Activated CD4-positive, alpha-beta T cell treated with anti-CD3 and anti-CD28 coated beads, Interleukin-2, amount 50 U/mL, for 1 hour (primary cell): ENCODE data around the gene EFNA5.
"Not testable (repeated sequence)": the region's sequence is repeated elsewhere in the genome, so short reads cannot be mapped to it uniquely, and the experiment has no call there.

Source experiments
- DNase-seq: peaks from one replicate; pipeline ENCODE4 v3.0.0-alpha.2; 2020

EFNA5 gene

DNA sequence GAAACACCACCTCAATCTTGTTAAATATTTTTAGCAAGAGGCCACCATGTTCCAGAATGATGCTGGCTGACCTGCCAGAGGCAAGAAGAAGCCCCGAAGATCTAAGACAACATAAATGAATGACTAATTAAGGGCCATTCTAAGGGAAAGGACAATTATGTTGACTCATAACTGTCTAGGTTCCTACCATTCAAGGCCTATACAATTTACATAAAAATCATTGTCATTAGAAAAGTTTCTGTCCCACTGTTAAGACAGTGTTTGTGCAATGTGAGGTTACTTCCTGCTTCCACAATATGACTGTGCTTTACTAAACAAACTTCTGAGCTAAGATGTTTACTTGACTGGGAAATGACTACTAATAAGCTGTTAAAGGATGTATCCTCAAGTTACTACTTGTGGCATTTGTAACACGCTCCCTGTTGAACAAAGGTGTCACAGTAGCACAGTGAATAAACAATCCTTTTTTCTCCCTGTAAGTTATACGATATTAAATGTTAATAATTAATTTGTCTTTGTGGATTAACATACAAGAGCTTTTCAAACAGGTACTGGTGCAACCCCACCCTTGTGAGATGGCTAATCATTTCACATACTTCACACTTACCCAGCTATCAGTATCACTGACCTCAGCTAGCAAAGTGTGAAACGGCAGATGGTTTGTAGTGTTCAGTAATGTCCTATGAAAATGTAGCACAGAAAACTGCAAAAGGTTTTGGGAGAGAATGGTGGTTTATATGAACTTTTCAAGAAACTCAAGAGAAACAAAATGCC, 195.8 kb downstream of the EFNA5 start:
- DNase-seq, result no peak

DNA sequence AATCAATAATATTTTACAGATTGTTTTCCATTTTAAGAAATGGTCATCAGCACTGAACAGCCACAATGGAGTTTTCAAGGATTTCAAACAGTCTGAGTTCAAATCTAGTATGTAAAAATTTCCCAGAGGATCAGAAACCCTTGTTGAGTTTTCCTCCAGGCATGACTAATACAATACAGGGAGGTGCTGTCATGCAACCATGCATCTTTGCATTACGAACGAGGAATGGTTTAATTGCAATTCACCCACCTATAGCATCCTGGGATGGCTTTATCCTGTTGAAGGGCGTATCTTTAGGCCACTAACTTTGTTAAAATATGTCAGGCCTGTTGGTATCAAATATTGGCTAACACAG, 196.4 kb downstream of the EFNA5 start:
- DNase-seq, result no peak

DNA sequence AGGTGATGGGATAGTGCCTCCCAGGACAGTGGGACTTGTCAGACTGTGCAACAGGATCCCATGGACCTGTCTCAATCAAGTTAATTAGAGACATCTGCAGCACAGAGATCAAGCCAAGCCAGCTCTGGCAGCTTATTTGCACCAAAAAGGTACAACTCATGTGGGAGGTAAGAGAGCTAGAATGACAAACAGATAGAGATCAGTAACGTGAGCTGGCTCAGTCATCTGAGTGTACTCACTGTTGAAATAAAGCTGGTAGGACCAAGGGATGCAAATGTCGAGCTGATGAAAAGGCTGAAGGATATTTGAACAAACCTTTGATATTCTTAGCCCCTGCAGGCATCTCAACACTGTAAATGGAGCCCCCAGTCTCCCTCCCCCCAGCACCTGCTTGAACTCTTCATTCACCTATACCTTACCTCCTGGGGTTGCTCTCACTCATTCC, 198.1 kb downstream of the EFNA5 start:
- DNase-seq, result no peak

- no peak for DNase-seq
These were observed 200.5 kb downstream of the EFNA5 start for GRCh38 chr5:107470295-107470582.

GRCh38 chr5:107469485-107470294, 201.0 kb downstream of the EFNA5 start:
- no peak for DNase-seq

- DNase-seq, result no peak
These were observed 201.7 kb downstream of the EFNA5 start for GRCh38 chr5:107469064-107469463.

DNA sequence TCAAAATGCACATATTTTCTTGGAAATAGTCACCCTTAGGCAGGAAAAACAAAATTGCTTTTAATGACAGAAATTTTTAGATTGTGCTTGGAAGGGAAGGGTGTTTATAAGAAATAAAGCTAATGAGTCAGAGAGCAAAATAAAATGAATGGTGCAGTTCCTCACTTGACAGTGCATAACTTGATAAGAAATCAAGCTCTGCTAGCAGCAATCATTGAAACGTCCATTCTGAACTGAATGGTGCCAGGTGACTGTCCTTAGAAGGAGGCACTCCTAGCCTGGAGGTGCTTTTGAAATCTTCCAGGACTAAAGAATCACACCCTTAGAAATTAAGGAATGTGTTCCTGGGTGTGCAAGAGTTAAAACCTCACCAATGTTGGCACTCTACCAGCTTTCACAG, 202.5 kb downstream of the EFNA5 start:
- no peak for DNase-seq

DNA sequence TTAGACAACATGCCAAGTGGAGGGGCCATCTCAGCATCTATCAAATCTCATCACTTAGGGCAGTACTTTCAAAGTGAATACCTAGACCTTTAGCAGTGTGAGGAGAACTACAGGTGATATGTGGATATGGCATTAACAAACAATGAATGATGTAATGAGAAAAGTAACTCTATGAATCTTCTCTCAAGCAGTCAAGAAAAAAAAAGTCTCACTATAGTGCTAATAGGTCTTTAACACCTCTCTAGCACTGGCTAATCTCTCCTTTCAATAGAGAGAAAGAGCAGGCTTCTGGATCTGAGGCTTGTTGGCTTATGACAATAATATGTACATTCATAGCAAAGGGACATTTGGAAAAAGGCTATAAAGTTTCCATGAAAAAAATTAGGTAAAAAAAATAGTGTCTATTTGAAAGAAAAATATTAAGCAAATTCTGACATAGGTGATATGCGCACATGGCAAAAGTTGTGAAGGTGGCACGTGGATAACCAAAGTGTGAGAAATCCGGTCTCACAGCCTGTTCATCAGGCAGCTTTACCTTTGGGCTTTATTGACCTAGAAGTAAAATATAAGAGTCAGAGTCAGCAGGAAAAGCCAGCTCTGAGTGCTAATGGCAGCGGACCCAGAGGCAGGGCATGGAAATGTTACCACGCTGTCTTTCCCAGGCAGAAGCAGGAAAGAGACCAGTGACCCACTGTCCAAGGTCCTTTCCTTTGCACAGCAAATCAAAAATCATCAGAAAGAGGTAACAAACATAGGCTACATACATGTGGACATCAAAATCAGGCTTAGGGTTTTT, 203.4 kb downstream of the EFNA5 start:
- no peak for DNase-seq

- DNase-seq, result no peak
These were observed 204.4 kb downstream of the EFNA5 start for GRCh38 chr5:107466233-107466769.

- DNase-seq, result no peak
These were observed 205.9 kb downstream of the EFNA5 start for GRCh38 chr5:107464876-107465275.

DNA sequence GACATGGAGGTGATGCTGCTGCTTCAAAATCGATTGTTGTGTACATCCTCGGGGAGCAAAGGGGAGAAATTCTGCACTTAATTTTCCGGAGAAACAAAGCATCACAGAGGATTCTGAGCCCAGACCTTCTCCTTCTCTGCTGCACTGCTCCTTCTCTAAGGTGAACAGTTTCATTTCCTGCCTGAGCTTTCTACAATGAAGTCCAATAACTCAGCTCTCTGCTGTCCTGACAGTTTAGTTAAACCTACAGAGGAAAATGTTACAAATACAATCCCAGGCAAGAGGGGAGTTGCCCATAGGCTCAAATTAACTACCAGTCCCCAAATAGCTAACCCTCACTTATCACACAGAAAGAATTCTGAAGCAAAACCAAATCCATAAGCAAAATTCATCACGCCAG, 206.3 kb downstream of the EFNA5 start:
- DNase-seq, result no peak

DNA sequence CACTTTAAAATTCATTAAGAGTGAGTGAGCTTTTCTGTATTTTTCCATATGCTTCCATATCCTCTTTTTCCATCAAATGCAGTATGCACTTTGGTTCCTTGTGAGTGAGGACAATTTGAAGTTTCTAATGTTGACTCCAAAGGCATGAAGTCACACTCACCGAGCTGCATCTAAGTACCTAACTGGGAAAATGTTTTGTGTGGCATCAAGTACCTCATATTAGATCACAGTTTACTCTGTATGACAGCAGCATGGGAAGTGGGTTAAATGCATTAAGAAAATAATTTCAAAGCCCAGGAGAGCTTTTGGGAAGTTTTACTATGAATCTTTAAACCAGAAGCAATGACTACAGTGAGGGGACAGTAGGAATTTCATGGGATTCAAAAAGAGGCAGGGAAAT, 207.0 kb downstream of the EFNA5 start:
- DNase-seq, result no peak

GRCh38 chr5:107461770-107462169, 209.0 kb downstream of the EFNA5 start:
- DNase-seq, result no peak

- DNase-seq, result no peak
These were observed 209.9 kb downstream of the EFNA5 start for GRCh38 chr5:107460789-107461188.

DNA sequence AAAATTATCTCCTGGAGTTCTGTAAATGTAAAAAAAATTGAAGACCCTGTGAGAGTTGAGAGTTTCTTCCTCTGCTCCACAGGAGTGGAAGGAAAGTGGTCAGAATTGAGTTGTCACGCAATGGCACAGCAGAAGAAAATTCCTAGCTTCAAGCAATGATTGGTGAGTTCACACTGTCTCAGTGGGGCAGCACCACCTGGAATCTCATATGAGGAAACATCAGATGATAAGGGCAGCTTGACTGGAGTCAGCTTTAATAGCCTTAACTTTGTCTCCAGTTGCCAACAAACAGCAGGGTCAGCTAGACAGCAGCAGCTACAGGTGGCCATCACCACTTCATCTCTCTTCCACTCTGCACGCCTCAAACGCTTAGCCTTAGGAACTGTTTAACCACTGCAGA, 211.1 kb downstream of the EFNA5 start:
- DNase-seq, result no peak

DNA sequence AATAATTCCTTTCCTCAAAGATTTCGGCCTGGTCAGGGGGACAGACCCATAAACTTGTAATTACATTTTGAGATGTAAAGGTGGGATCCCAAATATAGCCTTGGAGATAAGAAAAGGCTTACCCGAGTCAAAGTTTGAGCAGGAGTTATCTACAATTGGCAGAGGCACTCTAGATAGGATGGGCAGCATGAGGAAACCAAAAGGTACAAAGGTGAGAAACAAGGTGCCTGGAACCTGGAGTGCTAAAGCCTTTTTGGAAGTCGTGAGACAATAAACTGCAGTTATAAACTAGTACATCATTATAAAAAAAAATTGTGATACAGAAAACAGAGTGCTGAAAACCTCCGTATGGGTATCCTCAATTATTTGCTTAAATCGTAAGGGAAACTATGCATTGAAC, 212.4 kb downstream of the EFNA5 start:
- no peak for DNase-seq

- DNase-seq, result no peak
These were observed 212.9 kb downstream of the EFNA5 start for GRCh38 chr5:107457881-107458280.

- DNase-seq, result no peak
These were observed 213.6 kb downstream of the EFNA5 start for GRCh38 chr5:107457138-107457537.

DNA sequence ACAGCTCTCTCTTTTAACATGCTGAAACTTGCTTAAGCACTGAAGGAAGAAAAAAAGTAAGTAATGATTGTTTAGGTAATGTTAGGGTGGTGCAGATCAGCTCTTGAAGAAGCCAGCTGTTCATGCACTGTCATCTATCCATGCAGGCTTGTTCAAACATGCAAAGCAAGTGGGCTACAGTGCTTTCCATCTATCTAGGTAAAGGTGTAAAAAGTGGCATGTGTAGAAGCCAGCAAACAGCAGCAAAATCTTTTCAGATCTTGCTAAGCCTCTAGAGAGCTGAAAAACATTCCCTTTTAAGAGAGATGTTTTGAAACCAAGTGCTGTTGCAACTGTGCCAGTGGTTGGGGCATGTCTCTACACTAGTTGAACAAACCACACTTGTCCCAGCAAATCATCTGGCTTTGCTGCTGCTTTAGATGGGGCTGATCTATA, 214.4 kb downstream of the EFNA5 start:
- no peak for DNase-seq

DNA sequence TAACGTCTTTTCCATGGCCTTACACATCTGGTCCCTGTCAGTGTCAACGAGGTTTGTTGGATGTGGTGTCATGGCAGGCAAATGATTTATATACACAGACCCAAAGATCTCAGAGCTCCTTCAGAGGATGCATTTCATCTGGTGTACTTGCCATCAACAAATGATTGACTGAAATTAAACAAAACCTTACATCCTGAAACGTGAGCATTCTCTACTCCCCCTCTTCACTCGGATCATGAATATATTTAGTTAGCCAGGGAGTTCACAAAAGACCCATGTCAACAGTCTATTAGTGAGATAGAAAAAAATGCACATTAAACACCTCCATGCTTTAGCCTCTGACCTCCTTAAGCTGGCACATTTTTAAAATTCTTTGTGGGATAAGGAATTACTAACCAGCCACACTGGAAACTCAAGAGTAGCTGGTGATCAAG, 215.6 kb downstream of the EFNA5 start:
- no peak for DNase-seq

GRCh38 chr5:107451827-107452226, 218.9 kb downstream of the EFNA5 start:
- DNase-seq, result not testable (repeated sequence)

DNA sequence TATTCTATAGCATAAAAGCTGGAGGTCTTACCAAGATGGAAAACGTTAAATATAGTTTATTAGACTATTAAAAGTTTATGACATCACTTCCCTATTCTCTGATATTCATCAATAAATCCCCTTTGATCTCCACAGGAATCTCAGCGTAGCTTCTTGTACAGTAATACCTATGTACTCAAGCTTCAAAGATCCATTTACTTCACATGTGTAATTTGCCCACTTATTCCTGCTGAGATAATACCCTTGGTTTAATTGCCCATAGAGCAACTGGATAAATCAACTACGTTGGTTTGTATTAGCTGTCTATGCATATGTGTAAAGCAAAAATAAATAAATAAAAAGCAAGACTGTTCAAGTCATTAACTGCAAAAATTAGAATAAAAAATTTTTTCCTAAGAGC, 219.7 kb downstream of the EFNA5 start:
- DNase-seq, result no peak

GRCh38 chr5:107450531-107450930, 220.2 kb downstream of the EFNA5 start:
- no peak for DNase-seq
